Esophagus muscularis mucosa (tissue), 4 donors: Measurements from ENCODE around the gene ATL1.

Experiments used
- EP300 ChIP-seq: sonication (generic); formaldehyde crosslinking; IDR thresholded peaks from one replicate; pipeline ENCODE4 v1.6.1; 2017; ENCODE audit warnings: antibody characterized with exemption
- POLR2A ChIP-seq: fragments of 450-650 bp; IDR thresholded peaks from one replicate; pipeline ENCODE4 v1.6.1; 2017; ENCODE audit warnings: antibody characterized with exemption, moderate library complexity, mild to moderate bottlenecking, low read depth
- POLR2AphosphoS5 ChIP-seq, 2 donors: sonication (generic); formaldehyde crosslinking; IDR thresholded peaks; one replicate each; pipeline ENCODE4 v1.6.1; 2017; ENCODE audit warnings: antibody characterized with exemption in 2 of 2
- TF ChIP-seq, protein P1 (sequence below), 3 experiments: fragments of 200-600 bp in 2 of 3; fragments of 450-650 bp in 1 of 3; sonication (generic) in 2 of 3; IDR thresholded peaks; one replicate each; pipeline ENCODE4 v1.5.1; 2017 to 2019; ENCODE audit warnings: antibody characterized with exemption in 3 of 3, mild to moderate bottlenecking in 2 of 3, moderate library complexity in 1 of 3

DNA sequence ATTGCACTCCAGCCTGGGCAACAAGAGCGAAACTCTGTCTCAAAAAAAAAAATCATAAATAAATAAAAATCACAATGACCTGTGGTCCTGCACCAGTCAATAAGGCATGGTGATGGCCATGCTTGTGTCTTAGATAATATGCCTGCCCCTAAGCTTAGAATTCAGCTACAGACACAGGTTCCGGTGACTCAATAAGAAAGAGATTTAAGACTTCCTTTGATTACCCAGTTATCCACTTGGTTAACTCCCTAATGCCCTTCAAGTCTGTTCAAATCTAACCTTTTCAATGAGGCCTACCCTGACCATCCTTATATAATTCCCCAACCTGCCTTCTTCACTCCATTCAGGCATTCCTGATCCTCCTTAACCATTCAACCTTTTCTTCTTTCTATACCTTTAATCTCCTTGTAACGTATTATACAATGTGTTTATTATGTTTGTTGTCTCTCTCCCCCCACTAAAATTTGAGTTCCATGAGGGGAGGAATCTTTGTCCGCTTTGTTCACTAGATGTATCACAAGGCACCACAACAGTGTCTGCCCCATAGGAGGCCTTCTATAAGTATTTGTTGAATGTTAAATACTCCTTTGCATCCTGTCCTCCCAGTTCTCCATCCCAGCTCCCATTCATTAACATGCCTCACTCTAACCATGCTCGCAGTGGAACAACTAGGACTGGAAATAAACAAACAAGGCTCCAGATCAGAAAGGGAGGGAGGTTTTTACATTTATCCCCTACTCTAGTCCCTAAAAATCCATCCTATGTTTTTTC, 36.5 kb upstream of the ATL1 start:
- no peak for TF ChIP-seq POLR2AphosphoS5 (IDR thresholded peaks at IDR 0.05)
- TF ChIP-seq, protein P1, sequence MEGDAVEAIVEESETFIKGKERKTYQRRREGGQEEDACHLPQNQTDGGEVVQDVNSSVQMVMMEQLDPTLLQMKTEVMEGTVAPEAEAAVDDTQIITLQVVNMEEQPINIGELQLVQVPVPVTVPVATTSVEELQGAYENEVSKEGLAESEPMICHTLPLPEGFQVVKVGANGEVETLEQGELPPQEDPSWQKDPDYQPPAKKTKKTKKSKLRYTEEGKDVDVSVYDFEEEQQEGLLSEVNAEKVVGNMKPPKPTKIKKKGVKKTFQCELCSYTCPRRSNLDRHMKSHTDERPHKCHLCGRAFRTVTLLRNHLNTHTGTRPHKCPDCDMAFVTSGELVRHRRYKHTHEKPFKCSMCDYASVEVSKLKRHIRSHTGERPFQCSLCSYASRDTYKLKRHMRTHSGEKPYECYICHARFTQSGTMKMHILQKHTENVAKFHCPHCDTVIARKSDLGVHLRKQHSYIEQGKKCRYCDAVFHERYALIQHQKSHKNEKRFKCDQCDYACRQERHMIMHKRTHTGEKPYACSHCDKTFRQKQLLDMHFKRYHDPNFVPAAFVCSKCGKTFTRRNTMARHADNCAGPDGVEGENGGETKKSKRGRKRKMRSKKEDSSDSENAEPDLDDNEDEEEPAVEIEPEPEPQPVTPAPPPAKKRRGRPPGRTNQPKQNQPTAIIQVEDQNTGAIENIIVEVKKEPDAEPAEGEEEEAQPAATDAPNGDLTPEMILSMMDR (IDR thresholded peaks at IDR 0.05) = no peak
- no peak for TF ChIP-seq POLR2A
- TF ChIP-seq EP300 = no peak
